Liver (tissue), 9 donors: ENCODE results near the gene PADI6. TPM values are rescaled to one million over a fixed set of nuclear protein-coding genes. Genes with fewer than 3 reads are reported as not detected.
"Not testable (repeated sequence)": the region's sequence is repeated elsewhere in the genome, so short reads cannot be mapped to it uniquely, and the experiment has no call there.

Source experiments
- DNase-seq: peaks from one replicate; pipeline ENCODE4 v3.0.0-alpha.2; 2017; ENCODE audit warnings: low spot score
- H3K27ac ChIP-seq, 2 donors: one replicate each; pipeline ENCODE4 v1.7.0; 2013; ENCODE audit warnings: inconsistent platforms in 2 of 2, low read length in 2 of 2, control low read depth in 1 of 2, low read depth in 1 of 2, mild to moderate bottlenecking in 1 of 2
- H3K27me3 ChIP-seq, 4 donors: one replicate each; pipeline versions ENCODE4 v1.6.1 to v1.7.0; 2013; ENCODE audit warnings: low read length in 3 of 4, inconsistent platforms in 1 of 4, mild to moderate bottlenecking in 1 of 4, moderate library complexity in 1 of 4; ENCODE audit not compliant: control insufficient read depth in 4 of 4, insufficient read depth in 4 of 4
- H3K36me3 ChIP-seq, 4 donors: one replicate each; pipeline versions ENCODE4 v1.6.1 to v1.7.0; 2013; ENCODE audit warnings: low read length in 3 of 4, mild to moderate bottlenecking in 3 of 4, low read depth in 1 of 4, moderate library complexity in 1 of 4; ENCODE audit not compliant: control insufficient read depth in 4 of 4, insufficient read depth in 3 of 4
- H3K4me1 ChIP-seq, 4 donors: one replicate each; pipeline versions ENCODE4 v1.6.1 to v1.7.0; 2013; ENCODE audit warnings: low read length in 3 of 4, mild to moderate bottlenecking in 3 of 4, moderate library complexity in 1 of 4; ENCODE audit not compliant: control insufficient read depth in 4 of 4, insufficient read depth in 4 of 4
- H3K4me3 ChIP-seq, 3 donors: one replicate each; pipeline versions ENCODE4 v1.6.1 to v1.7.0; 2013; ENCODE audit warnings: low read length in 3 of 3, control low read depth in 1 of 3, low read depth in 1 of 3, mild to moderate bottlenecking in 1 of 3
- H3K9ac ChIP-seq, 2 donors: one replicate each; pipeline ENCODE4 v1.7.0; 2013; ENCODE audit warnings: low read length in 2 of 2, mild to moderate bottlenecking in 2 of 2, moderate library complexity in 2 of 2, control low read depth in 1 of 2, low read depth in 1 of 2
- H3K9me3 ChIP-seq, 4 donors: one replicate each; pipeline versions ENCODE4 v1.6.1 to v1.7.0; 2013; ENCODE audit warnings: low read length in 3 of 4; ENCODE audit not compliant: control insufficient read depth in 4 of 4
- CTCF ChIP-seq: fragments of 150-350 bp; IDR thresholded peaks from 2 replicates; pipeline ENCODE4 v1.5.1; 2017; ENCODE audit warnings: improper control_type of control experiment, low read depth, low read length; ENCODE audit not compliant: missing input control
- EGR1 ChIP-seq, 2 donors: IDR thresholded peaks; 2 replicates each; pipeline ENCODE4 v1.6.1; 2016 to 2018; ENCODE audit warnings: antibody characterized with exemption in 2 of 2, low read depth in 2 of 2
- GABPA ChIP-seq, 2 donors: IDR thresholded peaks in 1 of 2; conservative IDR thresholded peaks in 1 of 2; 2 replicates each; pipeline ENCODE4 v1.6.1; 2016; ENCODE audit warnings: antibody characterized with exemption in 2 of 2, mild to moderate bottlenecking in 1 of 2, moderate library complexity in 1 of 2
- HNF4A ChIP-seq, 2 donors: conservative IDR thresholded peaks; 2 replicates each; pipeline ENCODE4 v1.6.1; 2016; ENCODE audit warnings: antibody characterized with exemption in 2 of 2, mild to moderate bottlenecking in 2 of 2
- JUND ChIP-seq, 2 donors: IDR thresholded peaks; 2 replicates each; pipeline ENCODE4 v1.6.1; 2016; ENCODE audit warnings: antibody characterized with exemption in 2 of 2
- MAX ChIP-seq: IDR thresholded peaks from 2 replicates; pipeline ENCODE4 v1.6.1; 2016; ENCODE audit warnings: antibody characterized with exemption
- RXRA ChIP-seq, 2 donors: IDR thresholded peaks; 2 replicates each; pipeline ENCODE4 v1.6.1; 2017 to 2018; ENCODE audit warnings: antibody characterized with exemption in 2 of 2, mild to moderate bottlenecking in 1 of 2
- SP1 ChIP-seq: IDR thresholded peaks from 2 replicates; pipeline ENCODE4 v1.6.1; 2018; ENCODE audit warnings: antibody characterized with exemption, mild to moderate bottlenecking
- TAF1 ChIP-seq: conservative IDR thresholded peaks from 2 replicates; pipeline ENCODE4 v1.6.1; 2016; ENCODE audit warnings: antibody characterized with exemption, mild to moderate bottlenecking
- YY1 ChIP-seq: IDR thresholded peaks from 2 replicates; pipeline ENCODE4 v1.6.1; 2016; ENCODE audit warnings: antibody characterized with exemption, mild to moderate bottlenecking
- ZBTB33 ChIP-seq: IDR thresholded peaks from 2 replicates; pipeline ENCODE4 v1.6.1; 2016; ENCODE audit warnings: antibody characterized with exemption
- WGBS: extraction: QIAGEN DNeasy Blood & Tissue Kit; methylation state at CpG from one replicate; pipeline ENCODE4 v1.1.7; 2013; 5-methylcytosine and 5-hydroxymethylcytosine counted together
- polyA plus RNA-seq, 2 donors: library from polyadenylated mRNA; stranded (reverse) in 1 of 2; unstranded in 1 of 2; fragments of 200-250 nt in 1 of 2; fragments of >200 nt in 1 of 2; fragmentation: Nextera tagmentation in 1 of 2; extraction: Ambion mirVana in 1 of 2; gene quantifications; one replicate each; pipeline versions ENCODE4 v1.2.1 to v1.2.3, GENCODE V29; 2013 to 2015
- total RNA-seq, 2 donors: library from RNA; depleted of rRNA; stranded (reverse); fragments of >200 nt; gene quantifications; one replicate each; pipeline ENCODE4 v1.2.3, GENCODE V29; 2014
- TF ChIP-seq, protein P1 (sequence below): IDR thresholded peaks from 2 replicates; pipeline ENCODE4 v1.6.1; 2016; ENCODE audit warnings: antibody characterized with exemption, mild to moderate bottlenecking
- TF ChIP-seq, protein P2 (sequence below): IDR thresholded peaks from 2 replicates; pipeline ENCODE4 v1.6.1; 2016; ENCODE audit warnings: antibody characterized with exemption
- donor health status: healthy.
- donor health status: healthy.
- donor health status: healthy.
- donor health status: healthy.
- donor health status: healthy.

PADI6 gene
- total and polyA plus RNA-seq, 4 donors = not detected

- H3K36me3 ChIP-seq = no peaks in the 10 kb centered on the region
- DNase-seq = no peak
- H3K9me3 ChIP-seq = no peaks in the 10 kb centered on the region
- TF ChIP-seq JUND (IDR thresholded peaks at IDR 0.05) (no peak), SP1 (no peak), HNF4A (conservative IDR thresholded peaks at IDR 0.05) (no peak), TAF1 (no peak), EGR1 (IDR thresholded peaks at IDR 0.05; ENCODE audit: low read depth in 2 of 2) (no peak), MAX (no peak), RXRA (IDR thresholded peaks at IDR 0.05) (no peak), ZBTB33 (no peak), YY1 (no peak)
- TF ChIP-seq, protein P1, sequence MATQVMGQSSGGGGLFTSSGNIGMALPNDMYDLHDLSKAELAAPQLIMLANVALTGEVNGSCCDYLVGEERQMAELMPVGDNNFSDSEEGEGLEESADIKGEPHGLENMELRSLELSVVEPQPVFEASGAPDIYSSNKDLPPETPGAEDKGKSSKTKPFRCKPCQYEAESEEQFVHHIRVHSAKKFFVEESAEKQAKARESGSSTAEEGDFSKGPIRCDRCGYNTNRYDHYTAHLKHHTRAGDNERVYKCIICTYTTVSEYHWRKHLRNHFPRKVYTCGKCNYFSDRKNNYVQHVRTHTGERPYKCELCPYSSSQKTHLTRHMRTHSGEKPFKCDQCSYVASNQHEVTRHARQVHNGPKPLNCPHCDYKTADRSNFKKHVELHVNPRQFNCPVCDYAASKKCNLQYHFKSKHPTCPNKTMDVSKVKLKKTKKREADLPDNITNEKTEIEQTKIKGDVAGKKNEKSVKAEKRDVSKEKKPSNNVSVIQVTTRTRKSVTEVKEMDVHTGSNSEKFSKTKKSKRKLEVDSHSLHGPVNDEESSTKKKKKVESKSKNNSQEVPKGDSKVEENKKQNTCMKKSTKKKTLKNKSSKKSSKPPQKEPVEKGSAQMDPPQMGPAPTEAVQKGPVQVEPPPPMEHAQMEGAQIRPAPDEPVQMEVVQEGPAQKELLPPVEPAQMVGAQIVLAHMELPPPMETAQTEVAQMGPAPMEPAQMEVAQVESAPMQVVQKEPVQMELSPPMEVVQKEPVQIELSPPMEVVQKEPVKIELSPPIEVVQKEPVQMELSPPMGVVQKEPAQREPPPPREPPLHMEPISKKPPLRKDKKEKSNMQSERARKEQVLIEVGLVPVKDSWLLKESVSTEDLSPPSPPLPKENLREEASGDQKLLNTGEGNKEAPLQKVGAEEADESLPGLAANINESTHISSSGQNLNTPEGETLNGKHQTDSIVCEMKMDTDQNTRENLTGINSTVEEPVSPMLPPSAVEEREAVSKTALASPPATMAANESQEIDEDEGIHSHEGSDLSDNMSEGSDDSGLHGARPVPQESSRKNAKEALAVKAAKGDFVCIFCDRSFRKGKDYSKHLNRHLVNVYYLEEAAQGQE = no peak
- TF ChIP-seq, protein P2, sequence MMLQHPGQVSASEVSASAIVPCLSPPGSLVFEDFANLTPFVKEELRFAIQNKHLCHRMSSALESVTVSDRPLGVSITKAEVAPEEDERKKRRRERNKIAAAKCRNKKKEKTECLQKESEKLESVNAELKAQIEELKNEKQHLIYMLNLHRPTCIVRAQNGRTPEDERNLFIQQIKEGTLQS = no peak
- no peak overlapping the region for H3K4me3 ChIP-seq
- no peaks in the 10 kb centered on the region for H3K4me1 ChIP-seq
- peaks cover 0 to 4% (median 0%) of the 10 kb centered on the region in 4 donors for H3K27me3 ChIP-seq
- H3K27ac ChIP-seq = no peak overlapping the region
- H3K9ac ChIP-seq = no peak overlapping the region
- 78% methylated on average over 17 of the region's 17 CpGs for whole genome bisulfite sequencing
These were observed 30.0 kb upstream of the PADI6 start for GRCh38 chr1:17342014-17342441.

- not testable (repeated sequence) for H3K27ac ChIP-seq, H3K9ac ChIP-seq, H3K4me1 ChIP-seq, H3K9me3 ChIP-seq, H3K27me3 ChIP-seq, H3K4me3 ChIP-seq, DNase-seq, H3K36me3 ChIP-seq
- WGBS = 96% methylated on average over 5 of the region's 5 CpGs
These were observed 26.5 kb upstream of the PADI6 start for GRCh38 chr1:17345506-17345905.

DNA sequence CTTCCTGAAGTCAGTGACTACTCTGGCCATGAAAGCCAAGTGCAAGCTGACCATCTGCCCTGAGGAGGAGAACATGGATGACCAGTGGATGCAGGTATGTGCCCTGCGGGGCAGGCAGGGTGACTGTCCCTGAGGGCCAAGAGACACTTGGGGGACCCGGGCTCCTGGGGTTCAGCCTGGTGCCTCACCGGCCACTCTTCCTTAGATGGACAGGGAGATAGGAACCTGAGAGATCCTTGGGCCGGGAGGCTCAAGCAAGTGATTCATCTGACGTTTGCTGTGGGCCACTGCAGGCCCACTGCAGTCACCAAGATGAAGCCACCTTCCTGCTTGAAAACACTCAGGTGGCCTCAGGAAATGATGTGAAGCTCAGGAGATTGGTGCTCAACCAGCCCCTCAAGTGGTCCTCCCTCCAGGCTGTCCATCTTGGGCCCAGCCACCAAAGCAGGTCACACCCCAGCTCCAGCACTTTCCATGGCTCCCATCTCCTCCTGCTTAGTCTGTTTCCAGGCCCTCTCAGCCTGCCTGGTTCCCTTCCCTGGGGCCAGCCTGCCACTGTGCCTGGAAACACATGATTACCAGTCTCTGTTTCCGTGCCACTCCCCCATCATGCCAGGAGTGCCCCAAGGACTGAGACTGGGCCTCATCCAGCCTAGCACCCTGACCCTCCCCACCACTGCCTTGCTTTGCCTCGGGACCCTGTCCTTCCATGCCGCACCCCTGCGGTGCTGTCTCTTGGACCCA is 25.8 kb upstream of the PADI6 start:
- H3K27ac ChIP-seq = no peak overlapping the region
- peaks cover 0 to 4% (median 0%) of the 10 kb centered on the region in 4 donors for H3K27me3 ChIP-seq

More for the DNA sequence above, 25.8 kb upstream of the PADI6 start:
- no peaks in the 10 kb centered on the region for H3K9me3 ChIP-seq
- no peaks in the 10 kb centered on the region for H3K36me3 ChIP-seq
- no peak overlapping the region for H3K9ac ChIP-seq
- H3K4me3 ChIP-seq = no peak overlapping the region
- H3K4me1 ChIP-seq = no peaks in the 10 kb centered on the region
- WGBS = 85% methylated on average over 9 of the region's 9 CpGs
- TF ChIP-seq JUND (IDR thresholded peaks at IDR 0.05) (no peak), YY1 (no peak), HNF4A (conservative IDR thresholded peaks at IDR 0.05) (no peak), CTCF (no peak), GABPA (IDR thresholded peaks at IDR 0.05 in 1 of 2, conservative IDR thresholded peaks at IDR 0.05 in 1 of 2) (no peak)
- TF ChIP-seq, protein P2 = no peak
- TF ChIP-seq, protein P1 = no peak
- DNase-seq = no peak
